Measurements from ENCODE around the gene CST7. TPM values are rescaled to one million over a fixed set of nuclear protein-coding genes. Genes with fewer than 3 reads are reported as not detected.

CST7 gene
- polyA plus RNA-seq, 1 experiment = not detected

- CTCF ChIA-PET = no interaction called here
- DNase-seq (ENCODE audit: low read depth, low spot score) = no peak
- Histone ChIP-seq H3K9me3 (ENCODE audit: control insufficient read depth, insufficient read depth, low read length) (no peaks in the 10 kb centered on the region), H3K4me3 (ENCODE audit: low read depth, low read length) (no peak overlapping the region), H3K27me3 (ENCODE audit: control insufficient read depth, insufficient read depth, low read length) (no peaks in the 10 kb centered on the region), H3K27ac (ENCODE audit: low read depth, low read length) (no peak overlapping the region)
- POLR2A ChIA-PET = no interaction called here
- TF ChIP-seq CTCF (IDR thresholded peaks at IDR 0.05; ENCODE audit: low read depth, low read length) = no peak
These were observed 13.4 kb downstream of the CST7 start for GRCh38 chr20:24962510-24962909.

- Histone ChIP-seq H3K4me3 (ENCODE audit: low read depth, low read length) (no peak overlapping the region), H3K27me3 (ENCODE audit: control insufficient read depth, insufficient read depth, low read length) (no peaks in the 10 kb centered on the region), H3K27ac (ENCODE audit: low read depth, low read length) (no peak overlapping the region), H3K9me3 (ENCODE audit: control insufficient read depth, insufficient read depth, low read length) (no peaks in the 10 kb centered on the region)
- no peak for TF ChIP-seq CTCF (IDR thresholded peaks at IDR 0.05; ENCODE audit: low read depth, low read length)
- CTCF ChIA-PET = interaction anchor here (0.7 kb wide), 1 partner anchor 9 kb away, joined by 3 read pairs; no protein-coding TSS in a partner anchor
- no peak for DNase-seq (ENCODE audit: low read depth, low spot score)
- POLR2A ChIA-PET = no interaction called here
These were observed 14.8 kb downstream of the CST7 start for GRCh38 chr20:24963672-24964505.

- no peak for TF ChIP-seq CTCF (IDR thresholded peaks at IDR 0.05; ENCODE audit: low read depth, low read length)
- POLR2A ChIA-PET = no interaction called here
- no peak overlapping the region for H3K4me3 ChIP-seq (ENCODE audit: low read depth, low read length)
- CTCF ChIA-PET = interaction anchor here (0.7 kb wide), 1 partner anchor 9 kb away, joined by 3 read pairs; no protein-coding TSS in a partner anchor
- no peaks in the 10 kb centered on the region for H3K27me3 ChIP-seq (ENCODE audit: control insufficient read depth, insufficient read depth, low read length)
- H3K27ac ChIP-seq (ENCODE audit: low read depth, low read length) = no peak overlapping the region
- DNase-seq (ENCODE audit: low read depth, low spot score) = no peak
- no peaks in the 10 kb centered on the region for H3K9me3 ChIP-seq (ENCODE audit: control insufficient read depth, insufficient read depth, low read length)
These were observed 15.4 kb downstream of the CST7 start for GRCh38 chr20:24964506-24964840.

- ChIA-PET POLR2A (no interaction called here), CTCF (no interaction called here)
- DNase-seq (ENCODE audit: low read depth, low spot score) = no peak
- H3K27me3 ChIP-seq (ENCODE audit: control insufficient read depth, insufficient read depth, low read length) = no peaks in the 10 kb centered on the region
- no peaks in the 10 kb centered on the region for H3K9me3 ChIP-seq (ENCODE audit: control insufficient read depth, insufficient read depth, low read length)
- H3K4me3 ChIP-seq (ENCODE audit: low read depth, low read length) = no peak overlapping the region
- H3K27ac ChIP-seq (ENCODE audit: low read depth, low read length) = no peak overlapping the region
- TF ChIP-seq CTCF (IDR thresholded peaks at IDR 0.05; ENCODE audit: low read depth, low read length) = no peak
These were observed 16.2 kb downstream of the CST7 start for GRCh38 chr20:24965065-24965919.

All from AG04450 (cell line).